ENCODE measurements around the gene TRUB1. TPM values are rescaled to one million over a fixed set of nuclear protein-coding genes. Genes with fewer than 3 reads are reported as not detected.

Gene TRUB1
- total and polyA plus RNA-seq, 12 donors: 7.9 to 106 (median 52.4) TPM

DNA sequence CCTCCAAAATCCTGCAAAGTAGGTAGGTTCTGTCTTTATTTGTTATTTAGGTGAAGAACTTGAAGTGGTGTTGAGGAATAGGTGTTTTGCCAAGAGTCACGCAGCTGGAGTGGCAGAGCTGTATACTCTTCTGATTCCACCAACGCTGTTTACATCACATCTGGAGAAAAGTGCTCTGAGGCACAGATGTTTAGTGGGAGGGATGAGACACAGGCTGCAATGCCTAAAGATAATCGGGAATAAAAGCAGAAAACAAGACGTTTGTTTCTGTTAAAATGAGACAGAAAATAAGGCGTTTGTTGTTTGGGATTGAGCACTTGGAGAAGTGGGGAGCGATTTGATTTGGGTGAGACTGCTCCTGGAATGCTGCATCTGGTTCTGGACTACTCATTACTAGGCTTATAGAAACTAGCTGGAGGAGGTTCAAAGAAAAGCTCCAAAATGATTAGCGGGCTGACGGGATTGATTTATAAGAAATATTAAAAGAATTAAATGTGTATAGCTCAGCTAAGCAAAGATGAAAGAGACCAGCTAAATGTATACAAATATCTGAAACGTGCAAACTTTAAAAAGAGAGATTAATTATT, 54.3 kb downstream of the TRUB1 start:
- Histone ChIP-seq H3K27me3 (no peaks in the 10 kb centered on the region), H3K9me3 (replicated peaks in 1 of 3) (no peaks in the 10 kb centered on the region), H3K36me3 (replicated peaks in 1 of 2) (no peaks in the 10 kb centered on the region), H3K4me1 (replicated peaks in 1 of 2) (no peaks in the 10 kb centered on the region), H3K4me3 (no peak overlapping the region), H3K27ac (no peak overlapping the region)
- TF ChIP-seq, protein P1, sequence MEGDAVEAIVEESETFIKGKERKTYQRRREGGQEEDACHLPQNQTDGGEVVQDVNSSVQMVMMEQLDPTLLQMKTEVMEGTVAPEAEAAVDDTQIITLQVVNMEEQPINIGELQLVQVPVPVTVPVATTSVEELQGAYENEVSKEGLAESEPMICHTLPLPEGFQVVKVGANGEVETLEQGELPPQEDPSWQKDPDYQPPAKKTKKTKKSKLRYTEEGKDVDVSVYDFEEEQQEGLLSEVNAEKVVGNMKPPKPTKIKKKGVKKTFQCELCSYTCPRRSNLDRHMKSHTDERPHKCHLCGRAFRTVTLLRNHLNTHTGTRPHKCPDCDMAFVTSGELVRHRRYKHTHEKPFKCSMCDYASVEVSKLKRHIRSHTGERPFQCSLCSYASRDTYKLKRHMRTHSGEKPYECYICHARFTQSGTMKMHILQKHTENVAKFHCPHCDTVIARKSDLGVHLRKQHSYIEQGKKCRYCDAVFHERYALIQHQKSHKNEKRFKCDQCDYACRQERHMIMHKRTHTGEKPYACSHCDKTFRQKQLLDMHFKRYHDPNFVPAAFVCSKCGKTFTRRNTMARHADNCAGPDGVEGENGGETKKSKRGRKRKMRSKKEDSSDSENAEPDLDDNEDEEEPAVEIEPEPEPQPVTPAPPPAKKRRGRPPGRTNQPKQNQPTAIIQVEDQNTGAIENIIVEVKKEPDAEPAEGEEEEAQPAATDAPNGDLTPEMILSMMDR (IDR thresholded peaks at IDR 0.05): no peak
- no peak for TF ChIP-seq POLR2A (IDR thresholded peaks at IDR 0.05)
- intact Hi-C loops (cut with DNase I): no loop called here
- WGBS, 4 donors: 91 to 94% (median 93%) methylated on average over 9 of the region's 9 CpGs
- no peak for DNase-seq

DNA sequence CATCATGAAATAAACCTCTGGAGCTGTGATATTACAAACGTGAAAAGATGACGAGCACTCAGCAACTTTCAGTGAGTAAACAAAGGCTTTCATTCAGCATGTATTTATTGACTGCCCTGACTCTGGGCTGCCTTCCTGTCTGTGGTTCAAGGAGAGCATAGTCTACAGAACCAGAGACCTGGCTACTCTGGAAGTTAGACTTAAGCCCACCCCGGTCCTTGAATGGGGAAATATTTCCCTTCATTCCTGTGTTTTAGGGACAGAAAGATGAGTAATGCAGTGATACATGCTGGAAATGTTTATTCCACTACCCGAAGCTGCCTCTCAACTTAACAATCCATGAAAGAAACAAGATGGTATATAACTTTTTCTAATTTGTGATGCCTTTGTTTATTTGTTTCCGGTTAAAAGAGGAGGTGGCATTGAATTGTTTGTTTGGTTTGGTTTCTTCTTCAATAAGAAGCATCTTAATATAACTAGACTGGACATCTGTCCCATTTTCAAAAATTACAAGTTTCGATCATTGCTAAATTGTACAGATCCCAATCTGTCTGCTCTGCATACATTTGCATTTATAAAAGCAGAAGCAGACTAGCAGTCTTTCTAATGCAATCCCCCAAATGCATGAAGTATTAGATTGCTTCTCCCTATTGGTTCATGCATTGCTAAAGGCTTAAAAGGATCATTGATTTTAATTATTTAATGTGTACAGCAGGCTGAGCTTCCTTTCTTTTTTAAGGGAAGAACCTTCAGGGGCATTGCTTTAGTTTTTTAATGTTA, 57.7 kb downstream of the TRUB1 start:
- 83 to 86% (median 84%) methylated on average over 6 of the region's 6 CpGs for WGBS, 4 donors
- Histone ChIP-seq H3K36me3 (replicated peaks in 1 of 2) (no peaks in the 10 kb centered on the region), H3K4me3 (no peak overlapping the region), H3K4me1 (replicated peaks in 1 of 2) (peaks cover 0 to 3% of the 10 kb centered on the region in 2 donors), H3K27me3 (no peaks in the 10 kb centered on the region), H3K9me3 (replicated peaks in 1 of 3) (no peaks in the 10 kb centered on the region), H3K27ac (no peak overlapping the region)
- intact Hi-C loops (cut with DNase I): no loop called here
- no peak for DNase-seq
- TF ChIP-seq, protein P1 (IDR thresholded peaks at IDR 0.05): no peak
- no peak for TF ChIP-seq POLR2A (IDR thresholded peaks at IDR 0.05)

DNA sequence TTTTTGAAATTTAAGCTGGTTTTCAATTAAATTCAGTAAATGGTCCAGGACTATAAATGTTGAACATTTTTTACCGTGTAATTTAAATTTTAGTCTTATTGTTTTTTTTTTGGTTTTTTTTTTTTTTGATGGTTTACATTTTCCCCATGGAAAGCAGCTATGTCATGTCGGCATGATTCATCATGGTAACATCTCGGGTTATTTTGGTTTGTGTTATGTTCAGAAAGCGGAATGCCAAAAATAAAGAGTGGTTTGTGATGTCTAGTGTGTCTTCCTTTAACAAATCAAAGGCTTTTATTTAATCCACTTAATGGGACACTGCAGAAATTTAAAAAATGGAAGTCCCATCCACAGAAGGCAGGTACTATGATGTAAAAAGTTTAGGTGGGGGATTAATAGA, 58.5 kb downstream of the TRUB1 start:
- no peak overlapping the region for H3K27ac ChIP-seq
- no peak for DNase-seq
- intact Hi-C loops (cut with DNase I): no loop called here
- no peak for TF ChIP-seq POLR2A (IDR thresholded peaks at IDR 0.05)
- TF ChIP-seq, protein P1 (IDR thresholded peaks at IDR 0.05): no peak
- peaks cover 0 to 10% of the 10 kb centered on the region in 2 donors for H3K4me1 ChIP-seq (replicated peaks in 1 of 2)
- H3K9me3 ChIP-seq (replicated peaks in 1 of 3): no peaks in the 10 kb centered on the region
- no peaks in the 10 kb centered on the region for H3K27me3 ChIP-seq
- H3K36me3 ChIP-seq (replicated peaks in 1 of 2): no peaks in the 10 kb centered on the region
- no peak overlapping the region for H3K4me3 ChIP-seq
- 91 to 96% (median 94%) methylated on average over 4 of the region's 4 CpGs for WGBS, 4 donors

DNA sequence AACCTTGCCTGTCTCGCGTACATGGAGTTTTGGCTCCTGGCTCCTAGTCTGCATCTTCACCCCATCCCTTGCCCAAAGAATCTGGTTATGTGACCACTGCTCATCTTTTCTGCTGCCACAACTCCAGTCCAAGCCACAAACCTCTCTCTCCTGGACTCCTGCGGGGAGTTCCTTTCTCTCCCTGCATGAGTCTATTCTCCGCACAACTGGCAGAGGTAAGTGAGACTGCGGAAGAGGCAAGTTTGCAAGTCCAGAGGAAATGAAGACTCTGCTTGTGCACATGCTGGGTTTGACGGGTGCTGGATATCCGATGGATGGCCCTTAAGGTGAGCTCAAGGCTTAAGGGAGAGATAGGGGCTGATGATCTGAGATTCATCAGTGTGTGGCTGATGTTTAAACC, 61.0 kb downstream of the TRUB1 start:
- intact Hi-C loops (cut with DNase I): no loop called here
- no peak for DNase-seq
- Histone ChIP-seq H3K27ac (no peak overlapping the region), H3K4me3 (no peak overlapping the region), H3K9me3 (replicated peaks in 1 of 3) (no peaks in the 10 kb centered on the region), H3K36me3 (replicated peaks in 1 of 2) (no peaks in the 10 kb centered on the region), H3K4me1 (replicated peaks in 1 of 2) (peaks cover 13 to 15% of the 10 kb centered on the region in 2 donors), H3K27me3 (no peaks in the 10 kb centered on the region)
- whole genome bisulfite sequencing, 4 donors: 94 to 99% (median 97%) methylated on average over 7 of the region's 7 CpGs
- TF ChIP-seq, protein P1 (IDR thresholded peaks at IDR 0.05): no peak
- TF ChIP-seq POLR2A (IDR thresholded peaks at IDR 0.05): no peak
